ENCODE measurements around the gene TINCR.

The TINCR gene

DNA sequence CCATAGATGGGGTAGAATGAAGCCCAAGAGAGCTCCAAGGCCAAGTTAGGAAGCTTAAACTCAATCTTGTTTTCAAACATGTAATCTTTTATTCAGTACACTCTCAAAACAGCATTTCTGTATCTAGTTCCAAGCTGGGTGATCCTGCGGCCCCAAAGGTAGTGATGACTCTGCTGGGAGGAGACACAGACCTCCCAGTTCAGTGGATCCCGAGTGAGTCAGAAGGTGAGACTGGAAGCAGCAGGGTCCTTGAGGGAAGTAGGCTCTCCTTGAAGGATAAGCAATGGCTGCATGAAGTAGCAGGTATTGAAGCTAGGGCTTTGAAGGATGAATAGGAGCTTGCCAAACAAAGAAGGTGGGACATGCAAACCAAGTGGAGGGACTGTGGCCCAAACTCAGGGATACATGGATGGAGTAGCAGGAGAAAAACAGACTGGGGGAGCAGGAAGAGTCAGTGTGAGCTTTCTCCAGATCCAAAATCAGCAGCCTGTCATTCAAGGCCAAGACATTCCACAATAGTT is 9.6 kb downstream of the TINCR start:
- Histone ChIP-seq H3K9ac (ENCODE audit: low read length) (no peak overlapping the region), H3K27me3 (ENCODE audit: low read length) (no peaks in the 10 kb centered on the region), H3K36me3 (ENCODE audit: low read length) (no peaks in the 10 kb centered on the region), H3K4me2 (ENCODE audit: low read depth, low read length, poor library complexity, severe bottlenecking) (no peak overlapping the region), H3K9me3 (ENCODE audit: insufficient read depth, low read length) (no peaks in the 10 kb centered on the region), H3K4me3 (ENCODE audit: insufficient read depth, low read length, poor library complexity, severe bottlenecking) (no peak overlapping the region), H4K20me1 (ENCODE audit: low read depth, low read length) (no peaks in the 10 kb centered on the region), H3K27ac (ENCODE audit: low read depth, low read length) (no peak overlapping the region), H3F3A (ENCODE audit: insufficient read depth) (no peaks in the 10 kb centered on the region), H2AFZ (ENCODE audit: low read depth, low read length, severe bottlenecking) (no peak overlapping the region), H3K9me2 (replicated peaks; ENCODE audit: insufficient read depth, low read length) (no peaks in the 10 kb centered on the region), H3K79me2 (ENCODE audit: insufficient read depth, low read length) (no peaks in the 10 kb centered on the region)
- no peak for TF ChIP-seq EZH2phosphoT487 (conservative IDR thresholded peaks at IDR 0.05; ENCODE audit: low read length)
- TF ChIP-seq, protein P1, sequence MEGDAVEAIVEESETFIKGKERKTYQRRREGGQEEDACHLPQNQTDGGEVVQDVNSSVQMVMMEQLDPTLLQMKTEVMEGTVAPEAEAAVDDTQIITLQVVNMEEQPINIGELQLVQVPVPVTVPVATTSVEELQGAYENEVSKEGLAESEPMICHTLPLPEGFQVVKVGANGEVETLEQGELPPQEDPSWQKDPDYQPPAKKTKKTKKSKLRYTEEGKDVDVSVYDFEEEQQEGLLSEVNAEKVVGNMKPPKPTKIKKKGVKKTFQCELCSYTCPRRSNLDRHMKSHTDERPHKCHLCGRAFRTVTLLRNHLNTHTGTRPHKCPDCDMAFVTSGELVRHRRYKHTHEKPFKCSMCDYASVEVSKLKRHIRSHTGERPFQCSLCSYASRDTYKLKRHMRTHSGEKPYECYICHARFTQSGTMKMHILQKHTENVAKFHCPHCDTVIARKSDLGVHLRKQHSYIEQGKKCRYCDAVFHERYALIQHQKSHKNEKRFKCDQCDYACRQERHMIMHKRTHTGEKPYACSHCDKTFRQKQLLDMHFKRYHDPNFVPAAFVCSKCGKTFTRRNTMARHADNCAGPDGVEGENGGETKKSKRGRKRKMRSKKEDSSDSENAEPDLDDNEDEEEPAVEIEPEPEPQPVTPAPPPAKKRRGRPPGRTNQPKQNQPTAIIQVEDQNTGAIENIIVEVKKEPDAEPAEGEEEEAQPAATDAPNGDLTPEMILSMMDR (IDR thresholded peaks at IDR 0.05; ENCODE audit: insufficient read depth, low read length, poor library complexity, severe bottlenecking) = no peak

DNA sequence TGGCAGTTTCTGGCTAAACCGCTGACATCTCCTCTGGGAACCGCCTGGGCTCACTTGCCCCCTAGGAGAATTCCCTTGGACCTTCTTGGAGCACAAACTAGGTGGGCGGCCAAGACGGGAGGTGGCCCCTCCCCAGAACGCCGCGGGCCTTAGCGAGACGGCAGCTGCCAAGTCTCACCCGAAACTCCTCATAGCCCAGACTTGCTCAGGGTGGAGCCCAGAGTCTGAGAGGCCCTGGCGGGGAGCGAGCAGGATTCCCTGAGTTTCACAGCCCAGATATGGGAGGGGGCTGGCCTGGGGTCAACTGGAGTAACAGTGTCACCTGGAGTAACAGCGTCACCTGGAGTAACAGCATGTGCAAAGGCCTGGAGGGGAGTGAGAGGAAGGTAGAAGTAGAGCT is 10.1 kb downstream of the TINCR start:
- no peaks in the 10 kb centered on the region for H3K79me2 ChIP-seq (ENCODE audit: insufficient read depth, low read length)
- no peak for TF ChIP-seq EZH2phosphoT487 (conservative IDR thresholded peaks at IDR 0.05; ENCODE audit: low read length)
- TF ChIP-seq, protein P1 (IDR thresholded peaks at IDR 0.05; ENCODE audit: insufficient read depth, low read length, poor library complexity, severe bottlenecking) = no peak
- no peaks in the 10 kb centered on the region for H3K27me3 ChIP-seq (ENCODE audit: low read length)
- H3K4me3 ChIP-seq (ENCODE audit: insufficient read depth, low read length, poor library complexity, severe bottlenecking) = no peak overlapping the region
- H3K27ac ChIP-seq (ENCODE audit: low read depth, low read length) = no peak overlapping the region
- H4K20me1 ChIP-seq (ENCODE audit: low read depth, low read length) = no peaks in the 10 kb centered on the region
- H3K9me2 ChIP-seq (replicated peaks; ENCODE audit: insufficient read depth, low read length) = no peaks in the 10 kb centered on the region
- H3K36me3 ChIP-seq (ENCODE audit: low read length) = no peaks in the 10 kb centered on the region
- H3K9me3 ChIP-seq (ENCODE audit: insufficient read depth, low read length) = no peaks in the 10 kb centered on the region
- no peak overlapping the region for H2AFZ ChIP-seq (ENCODE audit: low read depth, low read length, severe bottlenecking)
- no peak overlapping the region for H3K4me2 ChIP-seq (ENCODE audit: low read depth, low read length, poor library complexity, severe bottlenecking)
- no peak overlapping the region for H3K9ac ChIP-seq (ENCODE audit: low read length)
- H3F3A ChIP-seq (ENCODE audit: insufficient read depth) = no peaks in the 10 kb centered on the region

DNA sequence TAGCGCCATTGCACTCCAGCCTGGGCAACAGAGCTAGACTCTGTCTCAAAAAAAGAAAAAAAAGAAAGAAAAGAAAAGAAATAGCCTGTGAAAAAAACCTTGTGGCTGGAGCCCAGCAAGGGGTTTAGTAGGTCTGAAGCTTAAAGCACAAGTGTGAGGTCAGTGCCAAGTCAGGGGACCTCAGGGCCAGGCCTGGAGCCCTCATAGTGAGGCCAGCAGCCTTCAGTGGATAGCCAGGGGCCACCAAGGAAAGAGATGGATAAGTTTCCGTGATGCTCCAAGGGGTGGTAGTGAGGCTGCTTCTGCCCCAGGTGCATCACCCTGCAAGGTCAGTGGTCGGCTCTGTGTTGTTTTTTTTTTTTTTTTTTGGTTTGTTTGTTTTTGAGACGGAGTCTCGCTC is 12.9 kb downstream of the TINCR start:
- Histone ChIP-seq H2AFZ (ENCODE audit: low read depth, low read length, severe bottlenecking) (no peak overlapping the region), H3K4me3 (ENCODE audit: insufficient read depth, low read length, poor library complexity, severe bottlenecking) (no peak overlapping the region), H3K9me2 (replicated peaks; ENCODE audit: insufficient read depth, low read length) (no peaks in the 10 kb centered on the region), H3K36me3 (ENCODE audit: low read length) (no peaks in the 10 kb centered on the region), H3K79me2 (ENCODE audit: insufficient read depth, low read length) (no peaks in the 10 kb centered on the region), H3K9me3 (ENCODE audit: insufficient read depth, low read length) (no peaks in the 10 kb centered on the region), H3K9ac (ENCODE audit: low read length) (no peak overlapping the region), H3K27ac (ENCODE audit: low read depth, low read length) (no peak overlapping the region), H3K27me3 (ENCODE audit: low read length) (no peaks in the 10 kb centered on the region), H3K4me2 (ENCODE audit: low read depth, low read length, poor library complexity, severe bottlenecking) (no peak overlapping the region), H3F3A (ENCODE audit: insufficient read depth) (no peaks in the 10 kb centered on the region), H4K20me1 (ENCODE audit: low read depth, low read length) (no peaks in the 10 kb centered on the region)
- no peak for TF ChIP-seq EZH2phosphoT487 (conservative IDR thresholded peaks at IDR 0.05; ENCODE audit: low read length)
- TF ChIP-seq, protein P1 (IDR thresholded peaks at IDR 0.05; ENCODE audit: insufficient read depth, low read length, poor library complexity, severe bottlenecking) = no peak

Measured in SU-DHL-6 (cell line).